Neural cell (in vitro differentiated cells): ENCODE data around the gene ARGFX. TPM values are rescaled to one million over a fixed set of nuclear protein-coding genes. Genes with fewer than 3 reads are reported as not detected.
A peak's percentile ranks its signal among the peaks of the same experiment; 100 is the strongest.
"Not testable (repeated sequence)": the region's sequence is repeated elsewhere in the genome, so short reads cannot be mapped to it uniquely, and the experiment has no call there.

Source experiments
- H2AFZ ChIP-seq: fragments of 200-600, 300-800 bp; sonication (generic), shearing (Covaris generic); 2 replicates; pipeline ENCODE4 v1.6.0; 2014; ENCODE audit warnings: low read depth, mild to moderate bottlenecking, antibody characterized with exemption, low read length, moderate library complexity
- H3F3A ChIP-seq: fragments of 200-600 bp; shearing (Covaris generic); 2 replicates; pipeline ENCODE4 v1.6.1; 2016; ENCODE audit warnings: mild to moderate bottlenecking, moderate library complexity, mixed read lengths, antibody characterized with exemption, low read length; ENCODE audit not compliant: insufficient read depth, poor library complexity, severe bottlenecking
- H3K27ac ChIP-seq: fragments of 200-600, 300-800 bp; sonication (generic), shearing (Covaris generic); 2 replicates; pipeline ENCODE4 v1.5.1; 2014; ENCODE audit warnings: mild to moderate bottlenecking, low read length, moderate library complexity
- H3K27me3 ChIP-seq: fragments of 300-800, 200-600 bp; sonication (generic), shearing (Covaris generic); 2 replicates; pipeline ENCODE4 v1.6.0; 2014; ENCODE audit warnings: mild to moderate bottlenecking, low read depth, low read length, moderate library complexity; ENCODE audit not compliant: insufficient read depth
- H3K36me3 ChIP-seq: fragments of 300-800, 200-600 bp; sonication (generic), shearing (Covaris generic); 2 replicates; pipeline ENCODE4 v1.5.1; 2014; ENCODE audit warnings: mild to moderate bottlenecking, antibody characterized with exemption, low read length, moderate library complexity; ENCODE audit not compliant: insufficient read depth
- H3K4me2 ChIP-seq: fragments of 300-800, 200-600 bp; sonication (generic), shearing (Covaris generic); 2 replicates; pipeline ENCODE4 v1.6.0; 2014; ENCODE audit warnings: mild to moderate bottlenecking, low read length
- H3K4me3 ChIP-seq: fragments of 300-800, 200-600 bp; sonication (generic), shearing (Covaris generic); 2 replicates; pipeline ENCODE4 v1.5.1; 2014; ENCODE audit warnings: mild to moderate bottlenecking, low read length, moderate library complexity
- H3K79me2 ChIP-seq: fragments of 200-600 bp; shearing (Covaris generic); replicated peaks from 2 replicates; pipeline ENCODE4 v1.6.0; 2014; ENCODE audit warnings: mild to moderate bottlenecking, low read length, moderate library complexity; ENCODE audit not compliant: insufficient read depth
- H3K9ac ChIP-seq: fragments of 300-800, 200-600 bp; sonication (generic), shearing (Covaris generic); 2 replicates; pipeline ENCODE4 v1.6.1; 2016; ENCODE audit warnings: mild to moderate bottlenecking, low read length, mixed read lengths
- H3K9me2 ChIP-seq: fragments of 200-600 bp; shearing (Covaris generic); 2 replicates; pipeline ENCODE4 v1.6.1; 2016; ENCODE audit warnings: mild to moderate bottlenecking, low read length, mixed read lengths; ENCODE audit not compliant: insufficient read depth
- H3K9me3 ChIP-seq: fragments of 200-600, 300-800 bp; sonication (generic), shearing (Covaris generic); 2 replicates; pipeline ENCODE4 v1.6.1; 2016; ENCODE audit warnings: mild to moderate bottlenecking, mixed run types, low read length, moderate library complexity, mixed read lengths
- H4K20me1 ChIP-seq: fragments of 200-600 bp; shearing (Covaris generic); 2 replicates; pipeline ENCODE4 v1.6.1; 2016; ENCODE audit warnings: mild to moderate bottlenecking, mixed run types; ENCODE audit not compliant: insufficient read depth
- EP300 ChIP-seq: fragments of 450-650 bp; conservative IDR thresholded peaks from 2 replicates; pipeline ENCODE4 v1.6.1; 2014; ENCODE audit warnings: antibody characterized with exemption, mild to moderate bottlenecking, moderate library complexity; ENCODE audit not compliant: poor library complexity, severe bottlenecking
- EZH2 ChIP-seq: fragments of 200-600, 300-800 bp; shearing (Covaris generic), sonication (generic); IDR thresholded peaks from 2 replicates; pipeline ENCODE4 v1.6.1; 2014; ENCODE audit warnings: antibody characterized with exemption, low read length, borderline replicate concordance, mild to moderate bottlenecking; ENCODE audit not compliant: insufficient read depth, poor library complexity, severe bottlenecking
- MXI1 ChIP-seq: fragments of 450-650 bp; conservative IDR thresholded peaks from 2 replicates; pipeline ENCODE4 v1.6.1; 2014; ENCODE audit warnings: antibody characterized with exemption, mild to moderate bottlenecking; ENCODE audit not compliant: poor library complexity, severe bottlenecking
- POLR2AphosphoS5 ChIP-seq: IDR thresholded peaks from 2 replicates; pipeline ENCODE4 v1.6.1; 2012
- RAD21 ChIP-seq: fragments of 450-650 bp; conservative IDR thresholded peaks from 2 replicates; pipeline ENCODE4 v1.6.1; 2014; ENCODE audit warnings: antibody characterized with exemption, mild to moderate bottlenecking, moderate library complexity
- SMC3 ChIP-seq: fragments of 450-650 bp; conservative IDR thresholded peaks from 2 replicates; pipeline ENCODE4 v1.6.1; 2014; ENCODE audit warnings: antibody characterized with exemption, mild to moderate bottlenecking, moderate library complexity; ENCODE audit not compliant: poor library complexity
- TAF1 ChIP-seq: IDR thresholded peaks from 2 replicates; pipeline ENCODE4 v1.6.1; 2012; ENCODE audit warnings: low read depth
- polyA plus RNA-seq: library from polyadenylated mRNA; depleted of rRNA; stranded (reverse); fragments of >200 nt; gene quantifications from 2 replicates; pipeline ENCODE4 v1.2.3, GENCODE V29; 2014
- TF ChIP-seq, protein P1 (sequence below): IDR thresholded peaks from 2 replicates; pipeline ENCODE4 v1.6.1; 2012; ENCODE audit warnings: borderline replicate concordance
- TF ChIP-seq, protein P2 (sequence below): fragments of 450-650 bp; IDR thresholded peaks from 2 replicates; pipeline ENCODE4 v1.5.1; 2014; ENCODE audit warnings: antibody characterized with exemption, mild to moderate bottlenecking, moderate library complexity; ENCODE audit not compliant: poor library complexity, severe bottlenecking

ARGFX gene
- polyA plus RNA-seq, 1 donor from 2014 or later = not detected

DNA sequence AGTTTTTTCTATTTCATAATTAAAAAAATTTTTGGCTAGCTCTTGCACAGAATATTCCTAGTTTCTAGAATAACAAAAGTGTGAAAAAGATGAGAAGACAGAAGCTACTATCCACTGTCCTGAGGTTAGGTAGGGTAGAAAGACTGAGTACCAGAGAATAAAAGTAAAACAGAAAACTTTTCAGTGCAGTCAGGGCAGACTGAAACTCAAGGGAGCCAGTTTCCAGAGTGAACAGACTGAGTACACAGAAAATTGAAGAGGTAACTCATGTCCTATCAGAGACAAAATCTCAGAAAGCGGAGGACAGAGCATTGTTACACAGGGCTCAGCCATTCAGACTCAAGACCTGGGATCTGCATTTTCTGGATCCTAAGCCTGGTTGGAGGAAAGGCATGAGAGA, 16.7 kb downstream of the ARGFX start:
- no peaks in the 10 kb centered on the region for H3K36me3 ChIP-seq
- H3K9ac ChIP-seq = no peak overlapping the region
- H2AFZ ChIP-seq = no peak overlapping the region
- no peak overlapping the region for H3K4me3 ChIP-seq
- H3K9me3 ChIP-seq = no peaks in the 10 kb centered on the region
- H3K79me2 ChIP-seq = no peaks in the 10 kb centered on the region
- H4K20me1 ChIP-seq = no peaks in the 10 kb centered on the region
- H3K4me2 ChIP-seq = no peak overlapping the region
- H3K9me2 ChIP-seq = no peaks in the 10 kb centered on the region
- no peaks in the 10 kb centered on the region for H3K27me3 ChIP-seq
- TF ChIP-seq, protein P1, sequence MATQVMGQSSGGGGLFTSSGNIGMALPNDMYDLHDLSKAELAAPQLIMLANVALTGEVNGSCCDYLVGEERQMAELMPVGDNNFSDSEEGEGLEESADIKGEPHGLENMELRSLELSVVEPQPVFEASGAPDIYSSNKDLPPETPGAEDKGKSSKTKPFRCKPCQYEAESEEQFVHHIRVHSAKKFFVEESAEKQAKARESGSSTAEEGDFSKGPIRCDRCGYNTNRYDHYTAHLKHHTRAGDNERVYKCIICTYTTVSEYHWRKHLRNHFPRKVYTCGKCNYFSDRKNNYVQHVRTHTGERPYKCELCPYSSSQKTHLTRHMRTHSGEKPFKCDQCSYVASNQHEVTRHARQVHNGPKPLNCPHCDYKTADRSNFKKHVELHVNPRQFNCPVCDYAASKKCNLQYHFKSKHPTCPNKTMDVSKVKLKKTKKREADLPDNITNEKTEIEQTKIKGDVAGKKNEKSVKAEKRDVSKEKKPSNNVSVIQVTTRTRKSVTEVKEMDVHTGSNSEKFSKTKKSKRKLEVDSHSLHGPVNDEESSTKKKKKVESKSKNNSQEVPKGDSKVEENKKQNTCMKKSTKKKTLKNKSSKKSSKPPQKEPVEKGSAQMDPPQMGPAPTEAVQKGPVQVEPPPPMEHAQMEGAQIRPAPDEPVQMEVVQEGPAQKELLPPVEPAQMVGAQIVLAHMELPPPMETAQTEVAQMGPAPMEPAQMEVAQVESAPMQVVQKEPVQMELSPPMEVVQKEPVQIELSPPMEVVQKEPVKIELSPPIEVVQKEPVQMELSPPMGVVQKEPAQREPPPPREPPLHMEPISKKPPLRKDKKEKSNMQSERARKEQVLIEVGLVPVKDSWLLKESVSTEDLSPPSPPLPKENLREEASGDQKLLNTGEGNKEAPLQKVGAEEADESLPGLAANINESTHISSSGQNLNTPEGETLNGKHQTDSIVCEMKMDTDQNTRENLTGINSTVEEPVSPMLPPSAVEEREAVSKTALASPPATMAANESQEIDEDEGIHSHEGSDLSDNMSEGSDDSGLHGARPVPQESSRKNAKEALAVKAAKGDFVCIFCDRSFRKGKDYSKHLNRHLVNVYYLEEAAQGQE = no peak
- TF ChIP-seq POLR2AphosphoS5 (no peak), EP300 (no peak), TAF1 (no peak), EZH2 (no peak), RAD21 (no peak), MXI1 (no peak), SMC3 (no peak)
- TF ChIP-seq, protein P2, sequence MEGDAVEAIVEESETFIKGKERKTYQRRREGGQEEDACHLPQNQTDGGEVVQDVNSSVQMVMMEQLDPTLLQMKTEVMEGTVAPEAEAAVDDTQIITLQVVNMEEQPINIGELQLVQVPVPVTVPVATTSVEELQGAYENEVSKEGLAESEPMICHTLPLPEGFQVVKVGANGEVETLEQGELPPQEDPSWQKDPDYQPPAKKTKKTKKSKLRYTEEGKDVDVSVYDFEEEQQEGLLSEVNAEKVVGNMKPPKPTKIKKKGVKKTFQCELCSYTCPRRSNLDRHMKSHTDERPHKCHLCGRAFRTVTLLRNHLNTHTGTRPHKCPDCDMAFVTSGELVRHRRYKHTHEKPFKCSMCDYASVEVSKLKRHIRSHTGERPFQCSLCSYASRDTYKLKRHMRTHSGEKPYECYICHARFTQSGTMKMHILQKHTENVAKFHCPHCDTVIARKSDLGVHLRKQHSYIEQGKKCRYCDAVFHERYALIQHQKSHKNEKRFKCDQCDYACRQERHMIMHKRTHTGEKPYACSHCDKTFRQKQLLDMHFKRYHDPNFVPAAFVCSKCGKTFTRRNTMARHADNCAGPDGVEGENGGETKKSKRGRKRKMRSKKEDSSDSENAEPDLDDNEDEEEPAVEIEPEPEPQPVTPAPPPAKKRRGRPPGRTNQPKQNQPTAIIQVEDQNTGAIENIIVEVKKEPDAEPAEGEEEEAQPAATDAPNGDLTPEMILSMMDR = no peak
- H3K27ac ChIP-seq = no peak overlapping the region
- no peaks in the 10 kb centered on the region for H3F3A ChIP-seq

DNA sequence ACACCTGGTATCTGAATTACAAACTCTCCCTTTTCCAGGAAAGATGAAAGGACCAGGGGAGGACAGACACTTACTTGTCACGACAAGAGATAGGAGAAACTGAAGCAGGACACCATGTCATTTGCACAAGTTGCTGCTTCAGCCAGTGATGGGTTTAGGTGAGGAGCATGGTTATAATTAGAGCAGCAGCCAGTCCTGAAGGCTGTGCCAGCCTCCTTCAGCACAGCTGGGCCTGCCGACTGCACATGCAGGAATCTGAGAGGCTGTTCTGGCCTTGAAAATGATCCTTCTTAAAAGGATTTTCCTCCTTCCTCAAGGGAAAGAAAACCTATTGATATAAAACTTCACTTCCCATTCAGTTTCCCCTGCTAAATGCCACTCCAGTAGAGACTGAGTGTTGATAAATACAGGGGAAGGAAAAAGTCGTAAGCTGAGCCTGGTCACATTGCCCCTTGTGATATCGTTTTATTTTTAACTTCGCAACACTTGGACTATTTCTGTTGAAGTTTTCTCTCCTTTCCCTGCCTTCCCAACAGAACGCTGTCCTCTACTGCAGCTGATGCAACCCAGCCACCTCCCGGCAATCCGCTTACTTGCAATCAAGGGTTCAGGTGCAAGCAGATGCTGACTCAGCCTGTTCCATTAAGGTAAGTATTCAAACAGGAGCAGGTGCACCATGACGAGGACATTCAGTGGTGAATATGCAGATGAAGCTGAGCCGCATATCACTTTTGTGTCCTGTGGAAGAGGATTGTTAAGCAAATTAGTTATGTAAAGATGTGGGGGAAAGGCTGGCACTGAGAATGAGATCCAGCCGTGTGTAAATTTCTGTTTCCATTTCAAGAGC, 25.3 kb downstream of the ARGFX start, which contains the start of gene FBXO40:
TSS of gene FBXO40 (plus strand) at position 524 of the 847 bp plus-strand sequence. CDS start 27,197 bp downstream, outside the sequence.
- H3K9ac ChIP-seq = no peak within 1 kb of the TSS
- H3K4me3 ChIP-seq = no peak within 1 kb of the TSS
- H3K9me3 ChIP-seq = no peaks in the 10 kb centered on the region
- H3F3A ChIP-seq = no peaks in the 10 kb centered on the region
- no peaks in the 10 kb centered on the region for H3K36me3 ChIP-seq
- H2AFZ ChIP-seq = peak within 1 kb of the TSS; percentile 29
- TF ChIP-seq, protein P2 = no peak
- TF ChIP-seq EP300 = no peak
- TF ChIP-seq POLR2AphosphoS5 = no peak
- no peak for TF ChIP-seq TAF1
- no peak for TF ChIP-seq MXI1
- TF ChIP-seq SMC3 = no peak
- no peak for TF ChIP-seq EZH2
- TF ChIP-seq RAD21 = no peak
- TF ChIP-seq, protein P1 = no peak
- H4K20me1 ChIP-seq = no peaks in the 10 kb centered on the region
- no peaks in the 10 kb centered on the region for H3K79me2 ChIP-seq
- H3K4me2 ChIP-seq = no peak within 1 kb of the TSS
- H3K27ac ChIP-seq = no peak within 1 kb of the TSS
- no peaks in the 10 kb centered on the region for H3K27me3 ChIP-seq
- H3K9me2 ChIP-seq = no peaks in the 10 kb centered on the region

DNA sequence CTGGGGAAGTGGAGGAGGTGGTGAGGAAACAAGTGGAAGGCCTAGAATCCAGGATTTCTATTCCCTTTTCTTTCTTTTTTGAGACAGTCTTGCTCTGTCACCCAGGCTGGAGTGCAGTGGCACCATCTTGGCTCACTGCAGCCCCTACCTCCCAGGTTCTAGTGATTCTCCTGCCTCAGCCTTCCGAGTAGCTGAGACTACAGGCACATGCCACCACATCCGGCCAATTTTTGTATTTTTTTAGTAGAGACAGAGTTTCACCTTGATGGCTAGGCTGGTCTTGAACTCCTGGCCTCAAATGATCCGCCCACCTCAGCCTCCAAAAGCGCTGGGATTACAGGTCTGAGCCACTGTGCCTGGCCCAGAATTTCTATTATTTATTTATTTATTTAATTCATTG, 26.1 kb downstream of the ARGFX start:
- H3K9me3 ChIP-seq, H3K4me3 ChIP-seq, H3K4me2 ChIP-seq, H3F3A ChIP-seq, H3K27ac ChIP-seq, H3K36me3 ChIP-seq, H4K20me1 ChIP-seq, H3K79me2 ChIP-seq, H3K27me3 ChIP-seq, H3K9me2 ChIP-seq, H3K9ac ChIP-seq: not testable (repeated sequence)
- peak overlapping the region; percentile 29 for H2AFZ ChIP-seq
